HepG2 (cell line): ENCODE data around the gene AGER. TPM values are rescaled to one million over a fixed set of nuclear protein-coding genes. Genes with fewer than 3 reads are reported as not detected.

Experiments used
- AGO1 ChIP-seq: fragments of 200-400 bp; formaldehyde crosslinking; IDR thresholded peaks from 2 replicates; pipeline ENCODE4 v1.6.1; 2017; ENCODE audit warnings: mild to moderate bottlenecking, low read depth, low read length, moderate library complexity; ENCODE audit not compliant: poor library complexity, severe bottlenecking
- SRY ChIP-seq: sonication (generic); formaldehyde crosslinking; IDR thresholded peaks from 2 replicates; pipeline ENCODE4 v1.8.0; 2022; ENCODE audit warnings: mild to moderate bottlenecking, missing genetic modification reagents
- ZC3H4 ChIP-seq: sonication (generic); formaldehyde crosslinking; IDR thresholded peaks from 2 replicates; pipeline ENCODE4 v1.4.0; 2020; ENCODE audit warnings: missing genetic modification reagents, borderline replicate concordance
- ZNF543 ChIP-seq: sonication (generic); formaldehyde crosslinking; IDR thresholded peaks from 2 replicates; pipeline ENCODE4 v1.4.0; 2020; ENCODE audit warnings: mild to moderate bottlenecking, missing genetic modification reagents
- ZNF615 ChIP-seq: sonication (generic); formaldehyde crosslinking; IDR thresholded peaks from 2 replicates; pipeline ENCODE4 v1.5.0; 2020; ENCODE audit warnings: mild to moderate bottlenecking, missing genetic modification reagents, borderline replicate concordance
- ZNF709 ChIP-seq: sonication (generic); formaldehyde crosslinking; IDR thresholded peaks from 2 replicates; pipeline ENCODE4 v1.5.0; 2020; ENCODE audit warnings: mild to moderate bottlenecking, missing genetic modification reagents
- ZNF773 ChIP-seq: sonication (generic); formaldehyde crosslinking; IDR thresholded peaks from 2 replicates; pipeline ENCODE4 v1.4.0; 2020; ENCODE audit warnings: missing genetic modification reagents, borderline replicate concordance
- ZNF883 ChIP-seq: sonication (generic); formaldehyde crosslinking; IDR thresholded peaks from 2 replicates; pipeline ENCODE4 v1.5.1; 2020; ENCODE audit warnings: mild to moderate bottlenecking, missing genetic modification reagents; ENCODE audit errors: not compliant biosample characterization
- ZSCAN9 ChIP-seq: IDR thresholded peaks from 2 replicates; pipeline ENCODE4 v1.6.1; 2016; ENCODE audit warnings: borderline replicate concordance
- polyA plus RNA-seq, 8 experiments: library from polyadenylated mRNA; depleted of rRNA in 3 of 8; stranded (reverse) in 7 of 8; unstranded in 1 of 8; fragments of >200 nt; fragmentation: Illumina TruSeq in 4 of 8; extraction: Trizol in 4 of 8; gene quantifications; 2 replicates each; pipeline versions ENCODE4 v1.2.1 to v1.2.3, GENCODE V29; 2011 to 2016; ENCODE audit warnings: low read depth in 4 of 8, missing spikeins in 1 of 8, mixed read lengths in 1 of 8; ENCODE audit not compliant: insufficient read depth in 1 of 8
- total RNA-seq, 5 experiments: library from RNA; depleted of rRNA; stranded (reverse); fragments of >200 nt; fragmentation: Illumina TruSeq; extraction: Trizol; gene quantifications; 2 replicates each; pipeline ENCODE4 v1.2.3, GENCODE V29; 2016; ENCODE audit warnings: low read depth in 1 of 5
- TF ChIP-seq, protein P1 (sequence below): IDR thresholded peaks from 2 replicates; pipeline ENCODE4 v1.6.1; 2016; ENCODE audit warnings: missing compliant biosample characterization, missing genetic modification reagents, borderline replicate concordance
- TF ChIP-seq, protein P2 (sequence below): sonication (generic); IDR thresholded peaks from 2 replicates; pipeline ENCODE4 v1.6.1; 2016; ENCODE audit warnings: low read depth, borderline replicate concordance
- TF ChIP-seq, protein P3 (sequence below), 2 experiments: sonication (generic) in 1 of 2; formaldehyde crosslinking in 1 of 2; IDR thresholded peaks; 2 replicates each; pipeline versions ENCODE4 v1.5.1 to v1.6.1; 2011 to 2020; ENCODE audit warnings: borderline replicate concordance in 1 of 2, low read depth in 1 of 2, low read length in 1 of 2, mild to moderate bottlenecking in 1 of 2, missing genetic modification reagents in 1 of 2, moderate library complexity in 1 of 2
- TF ChIP-seq, protein P4 (sequence below): sonication (generic); formaldehyde crosslinking; IDR thresholded peaks from 2 replicates; pipeline ENCODE4 v1.4.0; 2020; ENCODE audit warnings: missing genetic modification reagents

Gene AGER
- total and polyA plus RNA-seq, 2 of the 13 experiments (the other 11 are each of a cell fraction or from before 2014, with no cell fraction given), result 1.9 to 5.1 TPM

DNA sequence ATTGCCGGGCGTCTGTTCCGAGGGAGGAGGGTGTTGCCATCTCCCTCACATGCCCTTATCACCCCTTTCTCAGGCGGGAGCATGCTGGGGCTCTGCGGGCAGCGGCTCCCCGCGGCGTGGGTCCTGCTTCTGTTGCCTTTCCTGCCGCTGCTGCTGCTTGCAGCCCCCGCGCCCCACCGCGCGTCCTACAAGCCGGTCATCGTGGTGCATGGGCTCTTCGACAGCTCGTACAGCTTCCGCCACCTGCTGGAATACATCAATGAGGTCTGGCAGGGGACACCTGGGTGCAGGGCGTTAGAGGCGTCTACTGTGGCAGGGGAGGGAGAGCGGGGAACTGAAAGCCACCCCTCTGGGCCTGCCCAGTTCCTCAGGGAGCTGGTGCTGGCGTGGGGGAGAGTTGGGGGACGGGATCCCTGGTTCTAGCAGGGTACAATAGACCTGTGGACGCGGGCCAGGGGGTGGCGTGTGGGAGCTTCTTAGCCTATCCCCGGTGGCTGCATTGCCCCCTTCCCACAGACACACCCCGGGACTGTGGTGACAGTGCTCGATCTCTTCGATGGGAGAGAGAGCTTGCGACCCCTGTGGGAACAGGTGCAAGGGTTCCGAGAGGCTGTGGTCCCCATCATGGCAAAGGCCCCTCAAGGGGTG is 29.4 kb downstream of the AGER start (continued):
- no peak for TF ChIP-seq ZNF615 (CRISPR knock-in tag)
- TF ChIP-seq ZSCAN9 (CRISPR knock-in tag), result peak; percentile 37; the same call in 1 of the 2 replicates
- TF ChIP-seq, protein P1, sequence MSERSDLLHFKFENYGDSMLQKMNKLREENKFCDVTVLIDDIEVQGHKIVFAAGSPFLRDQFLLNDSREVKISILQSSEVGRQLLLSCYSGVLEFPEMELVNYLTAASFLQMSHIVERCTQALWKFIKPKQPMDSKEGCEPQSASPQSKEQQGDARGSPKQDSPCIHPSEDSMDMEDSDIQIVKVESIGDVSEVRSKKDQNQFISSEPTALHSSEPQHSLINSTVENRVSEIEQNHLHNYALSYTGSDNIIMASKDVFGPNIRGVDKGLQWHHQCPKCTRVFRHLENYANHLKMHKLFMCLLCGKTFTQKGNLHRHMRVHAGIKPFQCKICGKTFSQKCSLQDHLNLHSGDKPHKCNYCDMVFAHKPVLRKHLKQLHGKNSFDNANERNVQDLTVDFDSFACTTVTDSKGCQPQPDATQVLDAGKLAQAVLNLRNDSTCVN, result peak; percentile 31; the same call in 1 of the 2 replicates
- TF ChIP-seq, protein P2, sequence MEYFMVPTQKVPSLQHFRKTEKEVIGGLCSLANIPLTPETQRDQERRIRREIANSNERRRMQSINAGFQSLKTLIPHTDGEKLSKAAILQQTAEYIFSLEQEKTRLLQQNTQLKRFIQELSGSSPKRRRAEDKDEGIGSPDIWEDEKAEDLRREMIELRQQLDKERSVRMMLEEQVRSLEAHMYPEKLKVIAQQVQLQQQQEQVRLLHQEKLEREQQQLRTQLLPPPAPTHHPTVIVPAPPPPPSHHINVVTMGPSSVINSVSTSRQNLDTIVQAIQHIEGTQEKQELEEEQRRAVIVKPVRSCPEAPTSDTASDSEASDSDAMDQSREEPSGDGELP, result peak; percentile 66; the same call in 1 of the 2 replicates
- peak; percentile 40 for TF ChIP-seq AGO1
- TF ChIP-seq, protein P3, sequence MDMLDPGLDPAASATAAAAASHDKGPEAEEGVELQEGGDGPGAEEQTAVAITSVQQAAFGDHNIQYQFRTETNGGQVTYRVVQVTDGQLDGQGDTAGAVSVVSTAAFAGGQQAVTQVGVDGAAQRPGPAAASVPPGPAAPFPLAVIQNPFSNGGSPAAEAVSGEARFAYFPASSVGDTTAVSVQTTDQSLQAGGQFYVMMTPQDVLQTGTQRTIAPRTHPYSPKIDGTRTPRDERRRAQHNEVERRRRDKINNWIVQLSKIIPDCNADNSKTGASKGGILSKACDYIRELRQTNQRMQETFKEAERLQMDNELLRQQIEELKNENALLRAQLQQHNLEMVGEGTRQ (IDR thresholded peaks at IDR 0.05; ENCODE audit: low read depth, low read length), result no peak
- TF ChIP-seq, protein P3 (CRISPR knock-in tag; IDR thresholded peaks at IDR 0.05; ENCODE audit: borderline replicate concordance), result no peak
- TF ChIP-seq ZNF709 (CRISPR knock-in tag), result 0 out of 2 replicates have a peak, but pooled peaks have one; percentile 36
- TF ChIP-seq ZNF773 (CRISPR knock-in tag), result no peak
- TF ChIP-seq, protein P4, sequence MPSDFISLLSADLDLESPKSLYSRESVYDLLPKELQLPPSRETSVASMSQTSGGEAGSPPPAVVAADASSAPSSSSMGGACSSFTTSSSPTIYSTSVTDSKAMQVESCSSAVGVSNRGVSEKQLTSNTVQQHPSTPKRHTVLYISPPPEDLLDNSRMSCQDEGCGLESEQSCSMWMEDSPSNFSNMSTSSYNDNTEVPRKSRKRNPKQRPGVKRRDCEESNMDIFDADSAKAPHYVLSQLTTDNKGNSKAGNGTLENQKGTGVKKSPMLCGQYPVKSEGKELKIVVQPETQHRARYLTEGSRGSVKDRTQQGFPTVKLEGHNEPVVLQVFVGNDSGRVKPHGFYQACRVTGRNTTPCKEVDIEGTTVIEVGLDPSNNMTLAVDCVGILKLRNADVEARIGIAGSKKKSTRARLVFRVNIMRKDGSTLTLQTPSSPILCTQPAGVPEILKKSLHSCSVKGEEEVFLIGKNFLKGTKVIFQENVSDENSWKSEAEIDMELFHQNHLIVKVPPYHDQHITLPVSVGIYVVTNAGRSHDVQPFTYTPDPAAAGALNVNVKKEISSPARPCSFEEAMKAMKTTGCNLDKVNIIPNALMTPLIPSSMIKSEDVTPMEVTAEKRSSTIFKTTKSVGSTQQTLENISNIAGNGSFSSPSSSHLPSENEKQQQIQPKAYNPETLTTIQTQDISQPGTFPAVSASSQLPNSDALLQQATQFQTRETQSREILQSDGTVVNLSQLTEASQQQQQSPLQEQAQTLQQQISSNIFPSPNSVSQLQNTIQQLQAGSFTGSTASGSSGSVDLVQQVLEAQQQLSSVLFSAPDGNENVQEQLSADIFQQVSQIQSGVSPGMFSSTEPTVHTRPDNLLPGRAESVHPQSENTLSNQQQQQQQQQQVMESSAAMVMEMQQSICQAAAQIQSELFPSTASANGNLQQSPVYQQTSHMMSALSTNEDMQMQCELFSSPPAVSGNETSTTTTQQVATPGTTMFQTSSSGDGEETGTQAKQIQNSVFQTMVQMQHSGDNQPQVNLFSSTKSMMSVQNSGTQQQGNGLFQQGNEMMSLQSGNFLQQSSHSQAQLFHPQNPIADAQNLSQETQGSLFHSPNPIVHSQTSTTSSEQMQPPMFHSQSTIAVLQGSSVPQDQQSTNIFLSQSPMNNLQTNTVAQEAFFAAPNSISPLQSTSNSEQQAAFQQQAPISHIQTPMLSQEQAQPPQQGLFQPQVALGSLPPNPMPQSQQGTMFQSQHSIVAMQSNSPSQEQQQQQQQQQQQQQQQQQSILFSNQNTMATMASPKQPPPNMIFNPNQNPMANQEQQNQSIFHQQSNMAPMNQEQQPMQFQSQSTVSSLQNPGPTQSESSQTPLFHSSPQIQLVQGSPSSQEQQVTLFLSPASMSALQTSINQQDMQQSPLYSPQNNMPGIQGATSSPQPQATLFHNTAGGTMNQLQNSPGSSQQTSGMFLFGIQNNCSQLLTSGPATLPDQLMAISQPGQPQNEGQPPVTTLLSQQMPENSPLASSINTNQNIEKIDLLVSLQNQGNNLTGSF (CRISPR knock-in tag), result 0 out of 2 replicates have a peak, but pooled peaks have one; percentile 48
- peak; percentile 9; the same call in 1 of the 2 replicates for TF ChIP-seq ZNF543 (CRISPR knock-in tag)
- peak; percentile 14; the same call in 1 of the 2 replicates for TF ChIP-seq SRY
- no peak for TF ChIP-seq ZC3H4 (CRISPR knock-in tag)
- TF ChIP-seq ZNF883 (CRISPR knock-in tag), result no peak
